Neural crest cell (in vitro differentiated cells): Measurements from ENCODE around the gene SPACA6. TPM values are rescaled to one million over a fixed set of nuclear protein-coding genes. Genes with fewer than 3 reads are reported as not detected.

Source experiments
- DNase-seq: peaks from one replicate; pipeline ENCODE4 v3.0.0; 2021; ENCODE audit warnings: low read depth, mixed read lengths, low spot score
- H3K27ac Mint-ChIP-seq: one replicate; pipeline ENCODE4 v1.8.0; 2021; ENCODE audit warnings: mild to moderate bottlenecking, mixed read lengths; ENCODE audit not compliant: unreplicated experiment
- H3K27me3 Mint-ChIP-seq: 2 replicates; pipeline ENCODE4 v1.8.0; 2021; ENCODE audit warnings: low read depth, mild to moderate bottlenecking, mixed read lengths
- H3K36me3 Mint-ChIP-seq: 2 replicates; pipeline ENCODE4 v1.8.0; 2021; ENCODE audit warnings: low read depth, mild to moderate bottlenecking, mixed read lengths
- H3K4me1 Mint-ChIP-seq: 2 replicates; pipeline ENCODE4 v1.8.0; 2021; ENCODE audit warnings: mixed read lengths
- H3K4me3 Mint-ChIP-seq: one replicate; pipeline ENCODE4 v1.8.0; 2021; ENCODE audit warnings: mild to moderate bottlenecking, mixed read lengths
- H3K9me3 Mint-ChIP-seq: 2 replicates; pipeline ENCODE4 v1.8.0; 2021; ENCODE audit warnings: mixed read lengths
- CTCF ChIP-seq: fragments of 200-600 bp; sonication (generic); conservative IDR thresholded peaks from 2 replicates; pipeline ENCODE4 v1.5.0; 2021; ENCODE audit warnings: antibody characterized with exemption, mild to moderate bottlenecking
- microRNA-seq: library from miRNA; unstranded; fragments of <30 nt; microRNA quantifications from one replicate; pipeline ENCODE4, GENCODE V29; 2020
- total RNA-seq: library from RNA; stranded (reverse); gene quantifications from 2 replicates; pipeline ENCODE4 v1.2.1, GENCODE V29; 2021

The SPACA6 gene
- total RNA-seq, 1 donor from 2014 or later, result 4.2 TPM

DNA sequence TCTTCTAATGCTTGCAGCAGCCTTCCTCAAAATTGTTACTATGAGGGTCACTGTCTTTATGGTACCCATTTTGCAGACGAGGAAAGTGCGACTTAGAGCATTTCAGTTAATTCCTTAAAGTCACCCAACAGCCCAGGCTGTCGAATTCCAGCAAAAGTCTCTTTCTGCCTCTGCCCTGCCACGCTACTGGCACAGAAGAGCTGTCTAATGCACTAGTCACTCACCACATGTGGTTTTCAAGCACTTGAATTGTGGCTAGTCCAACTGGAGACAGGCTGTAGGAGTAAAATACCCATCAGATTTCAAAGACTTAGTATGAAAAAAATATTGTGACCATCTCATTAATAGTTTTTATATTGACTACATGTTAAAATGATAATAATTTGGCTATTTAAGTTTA is 56.8 kb downstream of the SPACA6 start:
- Mint-ChIP-seq H3K36me3 (peaks cover 2% of the 10 kb centered on the region), H3K4me3 (no peak overlapping the region), H3K27ac (no peak overlapping the region), H3K9me3 (peaks cover 2% of the 10 kb centered on the region), H3K27me3 (peaks cover 12% of the 10 kb centered on the region), H3K4me1 (no peaks in the 10 kb centered on the region)
- no peak for DNase-seq
- TF ChIP-seq CTCF, result no peak

DNA sequence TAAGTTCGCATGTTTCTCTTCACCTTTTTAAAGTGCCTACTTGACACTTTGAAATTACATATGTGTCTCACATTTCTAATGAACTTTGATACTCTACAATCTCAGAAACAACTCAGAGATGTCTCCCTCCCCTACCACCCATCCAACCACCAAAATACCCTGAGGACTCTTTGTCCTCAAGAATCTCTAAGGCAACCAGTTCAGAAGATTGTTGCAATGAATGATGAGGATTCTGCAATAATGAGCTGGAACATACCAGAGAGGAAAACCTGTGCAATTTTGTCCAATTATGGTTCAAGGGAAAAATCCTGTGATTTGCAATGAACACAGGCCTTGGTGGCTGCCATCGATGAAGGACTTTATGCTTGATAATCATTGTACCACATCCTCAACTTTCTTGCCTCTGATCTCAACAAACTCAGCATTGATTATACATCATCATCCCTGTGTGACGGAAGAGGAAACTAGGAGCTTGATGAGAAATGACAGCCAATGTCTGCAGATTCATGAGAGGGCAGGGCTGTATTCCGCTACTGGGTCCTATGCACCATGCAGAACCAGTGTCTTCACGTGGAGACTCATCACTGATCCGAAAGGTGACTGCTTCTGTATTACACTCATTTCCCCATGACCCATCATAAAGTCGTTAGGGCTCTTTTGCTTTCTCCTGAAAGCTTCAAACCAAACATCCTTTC is 57.4 kb downstream of the SPACA6 start:
- Mint-ChIP-seq H3K9me3 (peaks cover 4% of the 10 kb centered on the region), H3K4me3 (no peak overlapping the region), H3K36me3 (peaks cover 2% of the 10 kb centered on the region), H3K27me3 (peaks cover 9% of the 10 kb centered on the region), H3K27ac (no peak overlapping the region), H3K4me1 (no peaks in the 10 kb centered on the region)
- no peak for DNase-seq
- no peak for TF ChIP-seq CTCF

GRCh38 chr19:51751655-51752054 is 58.5 kb downstream of the SPACA6 start, which contains the start of gene FPR1:
FPR1 (minus strand) TSS chr19:51751878; CDS start chr19:51746994, 4,884 bp downstream.
- Mint-ChIP-seq H3K4me1 (no peaks in the 10 kb centered on the region), H3K9me3 (peaks cover 4% of the 10 kb centered on the region), H3K27me3 (peaks cover 9% of the 10 kb centered on the region), H3K27ac (no peak within 1 kb of the TSS), H3K36me3 (peaks cover 2% of the 10 kb centered on the region), H3K4me3 (no peak within 1 kb of the TSS)
- no peak for DNase-seq
- no peak for TF ChIP-seq CTCF

DNA sequence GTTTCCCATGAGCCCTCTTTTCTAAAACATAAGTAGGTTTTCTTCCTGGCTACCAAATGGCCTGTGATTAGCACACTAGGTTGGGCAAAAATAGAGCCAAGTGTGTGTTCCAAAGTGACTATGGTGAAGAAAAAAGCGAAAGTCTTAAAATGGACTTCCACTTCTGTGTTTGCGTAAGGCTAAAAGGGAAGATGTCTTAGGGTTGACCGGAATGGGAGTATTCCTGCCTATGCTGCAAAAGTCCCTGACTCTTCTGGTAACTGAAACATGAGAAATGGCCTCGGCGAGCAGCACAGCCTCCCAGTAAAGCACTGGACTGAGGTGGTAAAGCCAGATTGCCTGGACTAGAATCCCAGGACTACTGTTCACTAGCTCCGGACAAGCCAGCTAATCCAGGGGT is 61.0 kb downstream of the SPACA6 start:
- no peak for DNase-seq
- H3K4me3 Mint-ChIP-seq, result no peak overlapping the region
- peaks cover 6% of the 10 kb centered on the region for H3K9me3 Mint-ChIP-seq
- H3K27me3 Mint-ChIP-seq, result peaks cover 4% of the 10 kb centered on the region
- H3K27ac Mint-ChIP-seq, result no peak overlapping the region
- no peak for TF ChIP-seq CTCF
- no peaks in the 10 kb centered on the region for H3K4me1 Mint-ChIP-seq
- peaks cover 2% of the 10 kb centered on the region for H3K36me3 Mint-ChIP-seq

DNA sequence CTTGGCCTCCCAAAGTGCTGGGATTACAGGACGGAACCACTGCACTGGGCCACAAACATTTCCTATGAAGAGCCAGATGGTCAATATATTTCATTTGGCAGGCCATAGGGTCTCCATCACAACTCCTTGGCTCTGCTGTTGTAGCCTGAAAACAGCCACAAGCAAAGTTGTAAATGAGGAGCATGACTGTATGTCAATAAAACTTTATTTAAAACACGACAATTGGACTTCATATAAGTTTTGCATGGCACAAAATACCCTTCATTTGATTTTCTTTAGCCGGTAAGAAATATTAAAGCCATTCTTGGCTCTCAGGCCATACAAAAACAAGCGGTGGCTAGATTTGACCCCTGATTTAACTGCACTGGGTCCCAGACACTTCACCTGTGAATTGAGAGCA is 61.6 kb downstream of the SPACA6 start:
- H3K4me1 Mint-ChIP-seq, result no peaks in the 10 kb centered on the region
- peaks cover 7% of the 10 kb centered on the region for H3K9me3 Mint-ChIP-seq
- DNase-seq, result no peak
- peaks cover 3% of the 10 kb centered on the region for H3K36me3 Mint-ChIP-seq
- peaks cover 5% of the 10 kb centered on the region for H3K27me3 Mint-ChIP-seq
- no peak overlapping the region for H3K27ac Mint-ChIP-seq
- TF ChIP-seq CTCF, result no peak
- H3K4me3 Mint-ChIP-seq, result no peak overlapping the region

Small RNA genes within 50 kb of the gene (microRNA-seq; reads per million reads assigned to microRNA genes)
- gene MIR125A (659 reads per million, percentile 77 among the genes with 10 or more reads in this experiment), gene MIR99B (8,937 reads per million, percentile 93 among the genes with 10 or more reads in this experiment), gene MIRLET7E (409 reads per million, percentile 74 among the genes with 10 or more reads in this experiment)

Other genes starting within 250 kb of the SPACA6 start
- not detected in 2 replicates for gene SIGLEC8, start 234.9 kb upstream of the SPACA6 start, total RNA-seq
- not detected in 2 replicates for gene CEACAM18, start 214.8 kb upstream of the SPACA6 start, total RNA-seq
- not detected in 2 replicates for gene SIGLEC12, start 191.5 kb upstream of the SPACA6 start, total RNA-seq
- gene SIGLEC6, start 161.7 kb upstream of the SPACA6 start, total RNA-seq, result not detected in 2 replicates
- gene ZNF175, start 122.0 kb upstream of the SPACA6 start, total RNA-seq, result 12.9 and 15.8 TPM in 2 replicates
- not detected in 2 replicates for gene SIGLEC5, start 62.9 kb upstream of the SPACA6 start, total RNA-seq
- not detected in 2 replicates for gene SIGLEC14, start 46.5 kb upstream of the SPACA6 start, total RNA-seq
- gene HAS1, start 30.7 kb downstream of the SPACA6 start, total RNA-seq, result not detected in 2 replicates
- gene FPR1, start 58.5 kb downstream of the SPACA6 start, total RNA-seq, result not detected in 2 replicates
- gene FPR2, start 67.8 kb downstream of the SPACA6 start, total RNA-seq, result not detected in 2 replicates
- gene FPR3, start 101.8 kb downstream of the SPACA6 start, total RNA-seq, result not detected in 2 replicates
- gene ZNF577, start 194.6 kb downstream of the SPACA6 start, total RNA-seq, result 15.7 and 20.4 TPM in 2 replicates
- 33.7 TPM in 2 replicates for gene ZNF649, start 211.7 kb downstream of the SPACA6 start, total RNA-seq
- 6.3 and 8.7 TPM in 2 replicates for gene ZNF613, start 234.1 kb downstream of the SPACA6 start, total RNA-seq